Measurements from ENCODE around the gene DNAH7.

The DNAH7 gene

DNA sequence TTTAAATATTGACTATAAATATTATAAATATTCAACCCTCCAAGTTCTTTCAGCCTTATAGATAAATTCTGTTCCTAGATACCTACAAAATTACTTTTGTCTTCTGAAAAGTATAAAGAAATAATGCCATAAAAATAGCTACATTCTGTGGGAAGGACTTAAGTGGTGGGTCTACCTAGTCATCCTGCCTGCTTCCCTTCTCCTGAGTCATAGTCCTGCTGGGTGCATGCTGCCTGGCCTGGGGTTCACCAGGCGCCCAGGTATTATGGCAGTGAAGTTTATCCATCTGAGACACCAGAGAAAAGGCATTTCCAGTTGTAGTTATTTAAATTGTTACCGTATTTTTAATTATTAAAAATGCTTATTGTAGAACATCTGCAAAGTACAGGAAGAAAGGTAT, 244.2 kb downstream of the DNAH7 start:
- intact Hi-C loops (cut with DNase I), result no loop called here
- DNase-seq, result no peak

DNA sequence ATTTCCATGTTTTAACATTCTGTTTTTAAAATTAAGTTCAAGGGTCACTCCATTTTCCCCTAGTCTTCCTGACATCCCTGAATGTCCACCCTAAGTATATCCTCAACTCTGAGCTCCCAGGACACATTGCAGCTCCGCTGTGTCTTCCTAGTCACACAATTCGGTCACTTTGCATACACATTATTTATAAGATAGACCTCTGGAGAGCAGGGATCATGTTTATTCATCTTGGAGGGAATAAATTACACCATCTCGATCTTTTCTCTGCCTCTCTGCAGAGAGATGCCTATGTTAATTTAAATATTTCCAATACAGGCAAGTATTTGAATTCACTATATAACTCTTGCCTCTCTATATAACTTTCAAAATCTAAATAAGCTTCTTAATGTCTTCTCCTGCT, 245.4 kb downstream of the DNAH7 start:
- intact Hi-C loops (cut with DNase I), result no loop called here
- no peak for DNase-seq

DNA sequence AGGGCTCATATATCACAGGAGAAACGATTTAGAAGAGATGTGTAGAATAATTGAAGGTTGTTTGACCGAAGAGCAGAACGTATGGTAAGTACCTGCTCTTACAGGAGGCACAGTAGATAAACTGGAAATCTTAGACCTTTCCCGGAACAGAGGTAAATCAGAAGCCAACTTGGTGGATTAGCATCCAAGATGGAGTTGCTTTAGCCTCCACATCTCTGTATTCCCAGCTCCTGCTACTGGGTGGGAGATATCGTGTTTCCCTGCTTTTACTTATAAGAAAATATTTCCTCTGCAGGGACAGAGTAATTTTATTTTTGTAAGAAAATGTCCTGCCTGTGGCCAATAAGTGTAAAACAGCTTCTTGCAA, 247.1 kb downstream of the DNAH7 start:
- intact Hi-C loops (cut with DNase I), result no loop called here
- no peak for DNase-seq

DNA sequence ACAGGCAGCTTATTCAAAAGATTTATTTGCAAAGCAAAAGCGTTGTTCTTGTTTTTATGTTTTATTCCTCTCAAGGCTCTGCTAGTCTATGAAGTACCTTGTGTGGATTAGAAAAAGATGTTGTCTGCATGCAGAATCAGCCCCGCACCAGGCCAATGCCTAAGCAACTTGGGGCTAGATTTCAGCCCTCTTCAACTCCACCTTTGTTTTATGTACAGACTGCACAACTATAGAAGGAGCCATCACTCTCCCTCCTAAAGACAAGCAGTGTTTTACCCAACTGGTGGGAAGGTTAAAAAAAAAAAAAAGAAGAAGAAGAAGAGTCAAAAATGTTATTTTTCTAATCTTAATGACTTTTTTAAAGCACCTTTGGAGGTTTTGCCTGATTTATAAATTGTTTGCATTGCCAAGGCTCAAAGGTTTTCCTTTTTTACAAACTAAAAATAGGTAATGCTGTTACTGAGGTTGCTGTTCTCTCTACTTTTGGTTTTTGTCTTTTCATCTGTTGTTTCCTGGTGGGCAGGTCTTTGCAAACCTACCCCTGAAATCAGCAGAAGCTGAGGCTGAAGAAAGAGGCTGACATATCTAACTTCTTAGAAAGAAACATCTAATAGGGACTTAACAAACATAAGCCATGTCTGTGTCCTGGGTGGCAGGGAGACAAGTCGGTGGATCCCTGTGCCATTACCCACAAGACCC, 247.6 kb downstream of the DNAH7 start:
- no peak for DNase-seq
- intact Hi-C loops (cut with DNase I), result no loop called here

DNA sequence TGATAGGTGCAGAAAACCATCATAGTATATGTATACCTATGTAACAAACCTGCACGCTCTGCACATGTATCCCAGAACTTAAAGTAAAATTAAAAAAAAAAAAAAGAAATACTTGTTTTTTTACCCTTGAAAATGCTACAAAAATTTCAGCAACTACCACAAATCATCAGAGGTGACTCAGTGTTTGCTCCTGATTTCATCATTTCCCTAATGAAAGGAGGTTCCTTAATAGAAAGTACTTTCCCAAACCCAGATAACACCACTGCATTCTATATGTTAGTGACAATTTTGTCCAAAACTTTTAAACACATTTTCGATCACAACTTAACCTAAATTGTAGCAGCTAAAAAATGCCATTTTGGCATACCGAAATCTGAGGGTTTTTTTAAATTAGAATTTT, 248.3 kb downstream of the DNAH7 start:
- intact Hi-C loops (cut with DNase I), result no loop called here
- DNase-seq, result no peak

DNA sequence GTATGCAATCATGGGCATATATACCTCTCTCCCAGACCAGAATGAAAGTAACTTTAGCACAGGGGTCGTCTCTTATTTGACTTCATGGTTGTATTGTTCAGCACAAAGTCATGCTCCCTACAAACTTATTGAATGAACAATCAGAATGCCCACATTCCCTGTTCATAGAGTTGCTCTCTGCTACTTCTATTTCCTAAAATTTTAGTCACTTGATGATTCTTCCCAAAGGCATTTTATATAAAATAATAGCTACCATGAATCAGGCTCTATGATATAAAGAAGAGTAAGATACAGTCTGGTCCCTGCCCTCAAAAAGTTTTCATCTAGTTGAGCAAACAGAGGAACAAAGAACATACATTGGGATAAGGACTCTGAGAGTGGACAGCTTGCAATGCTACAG, 249.4 kb downstream of the DNAH7 start:
- no peak for DNase-seq
- intact Hi-C loops (cut with DNase I), result no loop called here

DNA sequence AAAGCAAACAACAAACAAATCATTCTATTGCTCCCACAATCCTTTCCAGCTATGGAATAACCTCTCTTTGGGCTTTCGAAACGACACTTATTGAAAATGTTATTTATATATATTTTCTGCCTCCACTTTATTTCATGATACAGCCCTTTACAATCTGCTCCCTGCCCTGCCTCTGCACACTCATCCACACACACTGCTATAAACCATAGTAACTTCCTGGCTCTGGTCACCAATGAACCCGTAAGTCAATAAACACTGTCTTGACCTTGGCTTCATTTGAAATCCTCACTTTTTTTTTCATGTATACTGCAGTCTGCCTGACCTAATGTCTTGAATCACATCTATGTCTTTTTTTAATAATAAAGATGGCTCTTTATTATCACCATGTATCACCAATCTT, 250.1 kb downstream of the DNAH7 start:
- no peak for DNase-seq
- intact Hi-C loops (cut with DNase I), result no loop called here

DNA sequence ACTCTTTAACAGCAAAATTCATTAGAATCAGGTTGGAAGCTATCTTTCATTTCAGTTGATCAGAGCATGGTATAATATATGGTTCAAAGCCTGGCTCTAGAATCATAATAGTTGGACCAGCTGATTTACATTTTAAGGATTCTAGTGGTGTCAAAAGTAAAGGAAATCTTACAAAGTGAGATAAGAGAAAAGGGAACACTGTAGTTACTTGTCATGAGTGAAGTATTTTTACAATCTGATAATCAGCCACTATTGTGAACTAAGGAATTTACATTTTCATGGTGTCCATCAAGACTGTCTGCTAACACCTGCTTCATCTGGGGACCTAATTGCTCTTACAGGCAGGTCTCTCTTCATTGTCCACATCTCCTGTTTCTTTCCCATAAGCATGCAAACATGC, 250.5 kb downstream of the DNAH7 start:
- intact Hi-C loops (cut with DNase I), result no loop called here
- no peak for DNase-seq

DNA sequence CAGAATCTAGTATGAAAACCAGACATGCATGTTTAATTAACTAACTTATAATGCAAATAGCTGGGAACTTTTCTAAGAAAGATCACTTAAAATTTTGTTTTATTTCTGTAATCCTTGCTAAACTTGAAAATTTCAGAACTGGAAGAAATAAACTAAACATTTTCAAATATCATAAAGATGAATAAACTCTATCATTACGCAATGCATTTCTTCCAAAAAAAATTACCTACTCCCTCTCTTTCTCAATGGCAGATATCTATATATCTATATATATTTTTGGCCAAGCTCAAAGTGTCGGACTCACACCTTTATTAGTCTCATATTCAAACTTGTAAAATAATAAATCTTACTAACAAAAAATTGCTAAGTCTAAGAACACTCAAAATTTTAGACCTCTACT, 253.6 kb downstream of the DNAH7 start:
- intact Hi-C loops (cut with DNase I), result no loop called here

DNA sequence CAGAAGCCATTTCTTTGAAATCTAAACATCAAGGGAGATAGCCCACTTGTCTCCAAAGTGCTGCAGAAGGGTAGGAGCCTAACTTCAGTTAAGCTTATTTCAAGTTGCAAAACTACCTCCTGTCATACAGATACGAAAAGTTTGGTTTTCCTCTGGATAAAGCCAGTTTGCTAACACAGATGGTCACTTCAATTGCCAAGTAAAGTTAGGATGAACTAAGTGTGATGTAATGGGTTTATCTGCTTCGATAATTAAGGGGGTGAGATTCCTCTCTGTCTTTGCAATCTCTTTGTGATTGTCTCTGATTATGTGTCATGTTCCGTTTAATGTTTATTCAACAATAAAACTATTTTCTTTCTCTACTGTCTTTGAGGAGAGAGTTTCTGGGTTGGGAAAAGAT, 255.2 kb downstream of the DNAH7 start:
- intact Hi-C loops (cut with DNase I), result no loop called here
- no peak for DNase-seq

More for the DNA sequence above, 253.6 kb downstream of the DNAH7 start:
- no peak for DNase-seq

DNA sequence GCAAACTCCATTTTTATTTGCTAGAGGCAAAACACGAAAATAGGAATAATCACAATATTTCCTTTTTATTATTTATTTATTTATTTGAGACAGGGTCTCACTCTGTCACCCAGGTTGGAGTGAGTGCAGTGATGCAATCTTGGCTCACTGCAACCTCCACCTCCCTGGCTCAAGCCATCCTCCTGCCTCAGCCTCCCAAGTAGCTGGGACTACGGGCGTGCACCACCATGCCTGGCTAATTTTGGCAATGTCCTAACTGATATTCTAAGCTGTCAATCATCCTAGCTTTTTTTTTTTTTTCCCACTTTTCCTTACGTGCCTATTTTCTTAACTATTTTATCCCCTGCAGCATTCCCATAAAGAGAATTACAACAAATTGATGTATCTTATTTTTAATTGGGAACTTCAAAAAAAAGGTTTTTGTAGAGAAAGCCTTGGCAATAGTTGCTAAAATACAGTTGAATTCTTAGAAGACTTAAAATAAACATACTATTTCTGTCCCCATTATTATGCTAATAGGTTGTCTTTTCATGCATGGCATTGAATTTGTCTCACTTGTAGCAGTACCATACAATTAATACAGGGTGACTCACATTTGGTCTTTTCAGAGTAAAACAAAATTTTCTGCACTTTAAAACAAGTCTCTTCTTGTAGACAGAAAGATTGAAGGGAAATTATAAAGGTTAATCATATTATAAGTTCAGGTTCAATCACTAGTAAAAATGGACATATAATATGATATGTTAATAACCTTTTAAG, 258.1 kb downstream of the DNAH7 start:
- DNase-seq, result no peak
- intact Hi-C loops (cut with DNase I), result no loop called here

DNA sequence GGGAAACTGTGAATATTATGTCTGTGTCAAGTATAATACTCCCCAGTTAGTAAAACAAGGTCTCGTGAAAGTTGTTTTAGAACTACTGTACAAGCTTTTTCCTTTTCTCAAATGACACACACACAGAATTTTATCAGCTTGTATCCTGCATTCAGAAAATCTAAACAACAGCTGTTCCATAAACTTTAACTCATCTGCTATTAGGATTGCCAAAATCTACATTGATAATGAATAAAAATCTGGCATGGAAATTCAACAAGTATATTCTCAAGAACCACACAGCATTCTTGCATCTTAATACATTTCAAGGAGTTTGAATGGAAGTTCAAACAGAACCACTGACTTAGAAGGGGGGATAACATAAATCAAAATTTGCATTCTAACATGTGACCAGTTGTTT, 260.4 kb downstream of the DNAH7 start:
- no peak for DNase-seq
- intact Hi-C loops (cut with DNase I), result no loop called here

DNA sequence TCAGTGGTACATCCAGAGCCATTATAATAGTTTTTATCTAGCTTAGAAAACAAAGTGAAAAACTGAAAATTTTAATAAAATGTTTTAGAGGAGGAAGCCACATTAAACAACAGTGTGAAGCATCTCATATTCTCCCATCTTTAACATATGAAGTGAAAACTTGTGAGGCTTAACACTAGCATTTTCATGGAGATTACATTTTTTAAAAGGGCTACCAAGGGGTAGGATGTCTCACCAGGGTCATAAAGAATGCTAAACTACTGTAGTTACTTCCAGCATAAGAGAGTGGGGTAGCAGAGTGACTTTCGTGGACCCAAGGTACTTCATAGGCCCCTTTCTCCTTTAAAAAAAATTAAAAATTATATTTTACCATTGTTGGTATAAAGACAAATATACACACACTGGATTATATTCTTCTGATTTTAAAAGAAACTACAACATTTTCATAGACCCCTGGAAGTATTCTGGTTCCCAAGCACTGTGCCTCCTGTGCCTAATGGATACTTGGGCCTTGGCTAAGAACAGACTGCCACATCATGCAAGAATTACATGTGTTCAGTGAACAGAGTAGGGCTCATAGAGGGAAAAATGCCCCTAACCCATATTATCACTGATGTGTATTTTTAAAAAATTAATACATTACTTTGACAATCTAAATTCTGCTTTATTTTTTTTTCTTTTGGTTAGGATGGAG, 263.2 kb downstream of the DNAH7 start:
- DNase-seq, result no peak
- intact Hi-C loops (cut with DNase I), result no loop called here

DNA sequence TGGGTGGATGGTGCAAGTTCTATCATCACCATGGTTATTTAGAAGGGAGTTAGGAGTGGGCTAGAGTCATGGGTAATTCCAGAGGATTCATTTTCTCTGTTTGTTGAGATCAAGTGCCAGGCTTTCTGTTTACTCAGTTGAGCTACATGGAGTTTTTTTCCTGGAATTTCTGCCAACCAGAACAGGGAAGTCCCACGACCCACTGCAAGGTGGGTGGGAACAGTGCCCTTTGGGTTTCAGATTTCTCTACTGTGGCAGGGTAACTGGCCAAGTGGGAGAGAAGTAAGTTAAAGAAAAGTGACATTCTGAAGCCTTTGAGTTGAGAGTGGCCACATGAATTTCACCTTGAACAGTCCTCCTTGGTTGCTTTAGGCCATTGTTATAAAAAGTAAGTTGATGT, 272.8 kb downstream of the DNAH7 start:
- no peak for DNase-seq
- intact Hi-C loops (cut with DNase I), result no loop called here

DNA sequence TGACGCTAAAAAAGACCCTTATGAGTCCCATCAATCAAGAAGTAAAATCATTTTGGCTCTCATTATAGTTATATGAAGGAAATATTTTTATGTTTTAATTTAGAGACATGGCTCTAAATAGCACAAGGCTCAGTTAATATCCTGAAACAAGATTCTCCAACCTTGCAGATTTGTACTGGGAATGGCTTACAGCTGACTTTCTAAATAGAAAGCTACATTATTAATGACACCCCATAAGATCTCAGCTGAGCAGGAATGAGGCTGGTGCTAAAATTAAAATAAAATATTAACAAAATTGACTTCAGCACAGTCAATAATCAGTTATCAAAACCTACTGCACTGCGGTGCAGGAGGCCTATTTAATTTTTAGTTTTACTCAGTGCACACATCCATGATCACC, 274.8 kb downstream of the DNAH7 start:
- DNase-seq, result no peak
- intact Hi-C loops (cut with DNase I), result no loop called here

DNA sequence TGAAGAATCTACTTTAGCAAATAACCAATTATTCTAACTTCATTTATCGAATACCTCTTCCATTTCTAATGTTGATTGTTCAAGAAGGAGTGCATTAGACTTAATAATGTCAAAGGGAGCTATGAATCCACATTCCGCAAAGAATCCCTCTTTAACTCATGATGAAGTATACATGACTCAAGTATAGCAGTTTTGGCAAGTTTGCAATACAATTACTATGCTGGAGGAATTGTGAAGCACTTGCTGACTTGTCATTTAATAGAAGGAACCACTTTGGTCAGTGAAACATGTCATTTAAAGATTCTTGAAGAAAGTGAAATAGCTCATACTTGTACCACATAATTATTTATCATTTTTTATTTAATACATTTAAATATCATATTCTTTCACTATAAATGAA, 286.5 kb downstream of the DNAH7 start:
- DNase-seq, result no peak
- intact Hi-C loops (cut with DNase I), result no loop called here

DNA sequence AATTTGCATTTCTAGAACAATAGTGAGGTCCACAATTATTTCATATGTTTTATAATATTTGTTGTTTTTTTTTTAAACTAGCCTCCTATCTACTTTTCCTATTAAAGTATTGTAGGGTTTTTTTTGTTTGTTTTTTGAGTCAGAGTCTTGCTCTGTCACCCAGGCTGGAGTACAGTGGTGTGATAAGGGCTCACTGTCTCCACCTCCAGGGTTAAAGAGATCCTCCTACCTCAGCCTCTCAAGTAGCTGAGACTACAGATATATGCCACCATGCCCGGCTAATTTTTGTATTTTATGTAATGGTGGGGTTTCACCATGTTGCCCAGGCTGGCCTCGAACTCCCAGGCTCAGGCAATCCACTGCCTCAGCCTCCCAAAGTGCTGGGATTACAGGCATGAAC, 289.1 kb downstream of the DNAH7 start:
- intact Hi-C loops (cut with DNase I), result no loop called here
- no peak for DNase-seq

DNA sequence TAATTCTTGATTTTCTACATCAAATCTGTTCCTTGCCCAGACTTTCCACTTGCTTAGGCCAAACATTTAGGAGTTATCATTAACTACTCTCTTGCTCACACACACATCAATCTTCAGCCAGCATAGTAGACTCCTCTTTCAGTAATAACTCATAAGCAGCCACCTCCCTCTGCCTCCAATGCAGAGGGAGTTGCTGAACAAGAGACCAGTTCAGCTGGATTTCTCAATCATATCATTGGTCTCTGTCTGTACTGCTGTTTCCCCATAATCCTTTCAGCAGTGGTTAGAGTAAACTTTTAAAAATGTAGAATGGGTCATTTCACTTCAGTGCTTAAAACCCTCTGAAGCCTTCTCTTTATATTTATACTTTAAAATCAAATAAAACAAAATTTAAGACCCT, 298.7 kb downstream of the DNAH7 start:
- intact Hi-C loops (cut with DNase I), result no loop called here
- DNase-seq, result no peak

DNA sequence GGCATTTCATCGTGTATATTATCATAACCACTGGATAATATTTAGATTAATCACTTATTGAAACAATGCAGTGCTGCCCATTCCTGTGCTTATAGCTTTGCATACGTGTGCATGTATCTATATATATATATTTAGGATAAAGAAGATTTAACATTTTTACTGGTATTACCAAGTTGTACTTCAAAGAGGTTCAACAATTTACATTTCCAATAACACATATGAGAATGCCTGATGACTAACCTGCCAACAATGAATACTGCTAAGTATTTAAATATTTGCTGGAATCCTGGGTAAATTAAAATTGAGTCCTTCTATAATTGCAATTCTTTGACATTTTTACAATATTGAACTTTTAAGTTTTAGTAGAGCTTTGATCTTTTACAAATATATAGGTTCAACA, 300.2 kb downstream of the DNAH7 start:
- no peak for DNase-seq
- intact Hi-C loops (cut with DNase I), result no loop called here

DNA sequence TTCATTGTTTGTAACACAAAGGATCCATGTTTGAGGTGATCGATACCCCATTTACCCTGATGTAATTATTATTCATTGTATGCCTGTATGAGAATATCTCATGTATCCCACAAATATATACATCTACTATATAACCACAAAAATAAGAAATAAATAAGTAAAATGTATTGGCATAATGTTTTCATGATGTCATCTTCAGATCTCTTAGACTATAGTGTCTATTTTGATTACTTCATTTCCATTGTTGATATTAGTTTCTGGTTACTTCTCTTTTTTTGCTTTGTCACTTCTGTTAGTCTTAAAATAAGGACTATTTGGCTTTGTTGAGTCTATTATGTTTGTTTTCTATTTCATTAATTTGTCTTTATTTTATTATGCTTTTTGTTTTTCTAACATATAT, 301.9 kb downstream of the DNAH7 start:
- intact Hi-C loops (cut with DNase I), result no loop called here
- DNase-seq, result no peak

DNA sequence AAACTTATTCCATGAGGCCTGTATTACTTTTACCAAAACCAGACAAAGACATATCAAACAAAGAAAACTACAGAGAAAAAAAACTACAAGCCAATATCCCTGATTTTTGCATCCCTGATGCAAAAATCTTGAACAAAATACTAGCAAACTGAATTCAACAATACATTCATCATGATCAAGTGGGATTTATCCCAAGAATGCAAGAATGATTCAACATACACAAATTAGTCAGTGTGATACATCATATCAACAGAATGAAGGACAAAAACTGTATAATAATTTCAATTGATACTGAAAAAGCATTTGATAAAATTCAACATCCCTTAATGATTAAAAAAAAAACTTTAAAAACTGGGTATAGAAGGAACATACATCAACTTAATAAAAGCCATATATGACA, 304.8 kb downstream of the DNAH7 start:
- no peak for DNase-seq

More for the DNA sequence above, 304.8 kb downstream of the DNAH7 start:
- intact Hi-C loops (cut with DNase I), result no loop called here
